Mucosa of rectum (tissue), 2 donors: Measurements from ENCODE around the gene MSANTD1.
A peak's percentile ranks its signal among the peaks of the same experiment; 100 is the strongest.

ENCODE experiments used
- H3K27ac ChIP-seq, 2 donors: one replicate each; pipeline ENCODE4 v1.7.0; 2013; ENCODE audit warnings: inconsistent platforms in 2 of 2, low read depth in 2 of 2, low read length in 2 of 2
- H3K27me3 ChIP-seq, 2 donors: one replicate each; pipeline ENCODE4 v1.7.0; 2013; ENCODE audit warnings: low read length in 2 of 2; ENCODE audit not compliant: control insufficient read depth in 2 of 2, insufficient read depth in 2 of 2
- H3K36me3 ChIP-seq, 2 donors: one replicate each; pipeline ENCODE4 v1.7.0; 2013; ENCODE audit warnings: low read length in 2 of 2; ENCODE audit not compliant: control insufficient read depth in 2 of 2, insufficient read depth in 2 of 2
- H3K4me1 ChIP-seq, 2 donors: one replicate each; pipeline ENCODE4 v1.7.0; 2013; ENCODE audit warnings: low read length in 2 of 2, mild to moderate bottlenecking in 1 of 2; ENCODE audit not compliant: control insufficient read depth in 2 of 2, insufficient read depth in 2 of 2
- H3K4me3 ChIP-seq, 2 donors: one replicate each; pipeline ENCODE4 v1.7.0; 2013; ENCODE audit warnings: low read length in 2 of 2
- H3K9ac ChIP-seq, 2 donors: one replicate each; pipeline ENCODE4 v1.7.0; 2013; ENCODE audit warnings: low read length in 2 of 2, low read depth in 1 of 2, mild to moderate bottlenecking in 1 of 2
- H3K9me3 ChIP-seq, 2 donors: one replicate each; pipeline ENCODE4 v1.7.0; 2013; ENCODE audit warnings: low read length in 2 of 2; ENCODE audit not compliant: control insufficient read depth in 2 of 2
- donor health status: healthy.
- donor health status: Normal muscosa, but diverticular disease.

The MSANTD1 gene

GRCh38 chr4:3304831-3305609 is 56.1 kb downstream of the MSANTD1 start:
- Histone ChIP-seq H3K9me3 (no peaks in the 10 kb centered on the region), H3K27ac (peak overlapping the region in 1 of 2 donors; percentile 24), H3K4me3 (peak overlapping the region in 1 of 2 donors; percentile 43), H3K9ac (no peak overlapping the region), H3K27me3 (no peaks in the 10 kb centered on the region), H3K36me3 (no peaks in the 10 kb centered on the region), H3K4me1 (peaks cover 3 to 9% of the 10 kb centered on the region in 2 donors)

- Histone ChIP-seq H3K9me3 (no peaks in the 10 kb centered on the region), H3K4me3 (no peak overlapping the region), H3K27ac (peak overlapping the region in 1 of 2 donors; percentile 24), H3K9ac (no peak overlapping the region), H3K27me3 (no peaks in the 10 kb centered on the region), H3K36me3 (no peaks in the 10 kb centered on the region), H3K4me1 (peaks cover 3 to 9% of the 10 kb centered on the region in 2 donors)
Measured at GRCh38 chr4:3305610-3306371, 56.8 kb downstream of the MSANTD1 start.
